ENCODE results near the gene ERO1A. TPM values are rescaled to one million over a fixed set of nuclear protein-coding genes. Genes with fewer than 3 reads are reported as not detected.
"Not testable (repeated sequence)": the region's sequence is repeated elsewhere in the genome, so short reads cannot be mapped to it uniquely, and the experiment has no call there.

ERO1A gene, protein sequence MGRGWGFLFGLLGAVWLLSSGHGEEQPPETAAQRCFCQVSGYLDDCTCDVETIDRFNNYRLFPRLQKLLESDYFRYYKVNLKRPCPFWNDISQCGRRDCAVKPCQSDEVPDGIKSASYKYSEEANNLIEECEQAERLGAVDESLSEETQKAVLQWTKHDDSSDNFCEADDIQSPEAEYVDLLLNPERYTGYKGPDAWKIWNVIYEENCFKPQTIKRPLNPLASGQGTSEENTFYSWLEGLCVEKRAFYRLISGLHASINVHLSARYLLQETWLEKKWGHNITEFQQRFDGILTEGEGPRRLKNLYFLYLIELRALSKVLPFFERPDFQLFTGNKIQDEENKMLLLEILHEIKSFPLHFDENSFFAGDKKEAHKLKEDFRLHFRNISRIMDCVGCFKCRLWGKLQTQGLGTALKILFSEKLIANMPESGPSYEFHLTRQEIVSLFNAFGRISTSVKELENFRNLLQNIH
- total RNA-seq (2014; rRNA removed; shearing (Covaris generic)), result 107 and 135 TPM in 2 replicates

DNA sequence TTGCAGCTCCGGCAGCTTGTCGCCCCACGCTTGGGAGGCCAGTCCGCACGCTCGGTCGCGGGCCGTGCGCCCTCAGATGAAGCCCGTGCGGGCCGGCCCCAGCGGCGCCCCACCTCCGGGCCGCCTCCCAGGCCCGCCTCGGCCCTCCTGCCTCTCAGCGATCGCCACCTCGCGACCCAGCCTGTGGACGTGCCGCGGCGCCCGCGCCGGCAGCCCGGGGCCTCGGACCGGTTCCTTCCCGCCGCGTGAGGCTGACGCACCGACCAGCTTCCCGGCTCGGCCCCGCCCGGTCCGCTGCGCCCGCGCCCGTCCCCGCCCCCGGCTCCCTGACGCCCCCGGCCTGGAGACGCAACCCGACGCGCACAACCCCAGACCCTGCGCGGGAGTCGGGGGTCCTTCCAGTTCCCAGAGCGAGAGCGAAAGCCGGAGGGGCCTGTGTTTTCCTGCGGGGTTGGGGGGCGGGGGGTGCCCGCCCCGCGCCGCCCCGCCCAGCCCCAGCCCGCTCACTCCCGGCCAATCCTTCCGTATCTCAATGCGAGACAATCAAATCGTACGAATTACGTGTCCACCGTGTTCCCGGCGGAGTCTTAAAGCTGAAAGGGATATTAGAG, at the start of gene ERO1A:
Gene ERO1A (minus strand): TSS at position 78 of the 611 bp plus-strand sequence. CDS start 77 bp downstream, at position 1.
- DNase-seq (ENCODE audit: low read depth), result peak; percentile 88

DNA sequence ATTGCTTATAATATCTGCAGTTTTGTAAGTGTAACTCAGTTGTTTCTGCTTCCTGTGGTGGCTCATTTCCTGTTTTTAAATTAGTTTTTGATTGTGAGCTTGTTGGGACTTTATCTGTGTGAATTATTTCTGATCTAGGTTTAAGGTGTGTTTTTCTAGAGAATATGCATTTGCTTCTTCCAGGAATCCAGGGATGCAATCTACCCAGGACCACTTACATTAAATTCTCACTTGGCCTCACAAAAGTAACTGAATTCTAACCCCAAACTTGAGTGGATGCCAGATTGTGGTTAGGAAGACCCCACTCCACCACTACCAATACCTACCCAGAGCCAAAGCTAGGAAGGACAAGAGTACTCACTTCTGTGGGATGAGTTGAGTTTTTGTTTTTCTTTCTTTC, 46.5 kb upstream of the ERO1A start:
- no peak for DNase-seq (ENCODE audit: low read depth)

DNA sequence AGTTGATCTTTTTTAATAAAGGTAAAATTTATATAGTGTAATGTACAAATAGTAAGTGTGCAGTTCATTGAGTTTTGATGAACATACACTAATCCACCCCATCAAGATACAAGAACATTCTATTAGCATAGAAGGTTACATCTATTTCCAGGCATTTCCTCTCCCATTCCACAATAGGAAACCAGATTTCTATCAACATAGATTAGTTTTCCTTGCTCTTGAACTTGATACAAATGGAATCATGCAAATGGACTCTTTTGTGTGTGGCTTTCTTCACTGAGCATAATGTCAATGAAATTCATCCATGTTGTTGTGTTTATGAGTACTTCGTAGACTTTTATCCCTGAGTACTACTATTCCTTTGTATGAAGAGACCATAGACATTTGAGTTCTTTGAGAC, 45.4 kb upstream of the ERO1A start:
- DNase-seq (ENCODE audit: low read depth), result no peak

DNA sequence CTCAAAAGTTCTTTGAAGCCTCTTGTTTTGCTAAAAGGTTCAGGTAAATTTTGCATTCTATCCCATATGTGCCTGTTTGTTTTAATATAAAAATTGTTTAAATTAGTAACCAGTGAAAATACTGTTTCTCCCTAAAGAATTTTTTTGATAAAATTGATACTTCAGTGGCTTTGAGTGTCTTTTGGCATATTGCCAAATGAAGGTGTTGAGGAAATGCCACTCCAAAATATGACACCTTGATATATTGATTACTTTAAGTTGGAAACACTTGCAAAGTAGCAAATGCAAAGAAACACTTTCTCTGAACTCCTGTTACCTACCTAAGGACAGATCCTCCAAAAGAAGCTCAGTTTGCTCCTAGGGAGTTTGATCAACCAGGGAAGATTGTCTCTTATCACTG, 43.1 kb upstream of the ERO1A start:
- DNase-seq (ENCODE audit: low read depth), result no peak

DNA sequence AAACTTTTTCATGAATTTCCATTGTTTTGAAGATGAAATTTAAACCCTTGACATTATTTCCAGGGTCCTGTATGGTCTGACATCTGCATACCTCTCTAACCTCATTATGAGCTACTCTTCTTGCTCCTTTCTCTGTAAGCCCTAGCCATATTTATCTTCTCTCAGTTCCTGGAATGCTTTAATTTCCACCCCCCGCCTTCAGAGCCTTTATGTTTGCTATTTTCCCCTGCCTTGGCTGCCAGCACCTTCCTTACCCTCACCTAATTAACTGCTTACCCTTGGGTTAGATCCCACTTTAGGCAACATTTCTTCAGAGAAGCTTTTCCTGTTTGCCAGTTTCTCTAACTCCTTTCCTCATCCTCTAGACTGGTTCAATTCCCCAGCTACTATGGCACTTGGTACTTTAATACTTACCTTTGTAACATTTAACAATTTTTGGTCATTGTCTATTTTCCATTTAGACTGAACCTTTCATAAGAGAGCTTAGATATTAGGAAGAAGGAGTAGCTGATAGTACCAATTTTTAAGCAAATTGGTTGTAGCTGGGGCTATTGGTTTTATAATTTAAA, 40.6 kb upstream of the ERO1A start:
- DNase-seq (ENCODE audit: low read depth), result no peak

DNA sequence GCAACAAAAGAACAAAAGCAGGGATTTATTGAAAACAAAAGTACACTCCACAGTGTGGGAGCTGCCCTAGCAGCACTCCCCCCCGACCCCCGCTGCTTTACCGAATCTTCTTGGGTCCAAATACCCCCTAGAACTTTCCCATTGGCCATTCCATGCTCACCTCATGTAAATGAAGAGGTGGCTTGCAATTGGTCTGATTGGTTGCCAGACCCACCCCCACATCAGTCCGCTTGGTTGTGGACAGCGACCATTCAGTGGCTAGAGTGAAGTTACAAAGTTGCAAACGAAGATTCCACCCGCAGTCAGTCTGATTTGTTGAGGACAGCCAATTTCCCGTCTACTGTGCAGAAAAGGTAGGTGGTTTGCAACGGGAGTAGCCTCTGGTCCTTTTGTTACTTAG, 38.5 kb upstream of the ERO1A start:
- no peak for DNase-seq (ENCODE audit: low read depth)

DNA sequence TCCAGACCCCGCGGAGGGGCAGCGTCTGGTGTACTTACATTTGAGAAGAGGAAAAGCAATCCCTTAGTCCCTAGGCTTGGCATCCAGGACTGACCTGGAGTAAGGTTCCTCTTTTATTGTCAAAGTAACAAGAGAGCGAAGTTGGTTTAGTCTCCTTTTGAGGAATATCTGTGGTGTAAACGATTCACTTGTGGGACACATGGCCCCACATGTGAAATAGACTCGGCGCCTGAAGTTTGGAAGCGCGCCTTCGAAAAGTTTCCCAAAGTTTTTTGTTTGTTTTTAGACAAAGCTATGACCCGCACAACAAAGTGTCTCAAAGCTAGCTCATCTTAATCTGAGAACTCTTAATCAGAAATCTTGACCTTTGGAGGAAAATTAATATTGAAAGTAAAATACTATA, 35.4 kb upstream of the ERO1A start:
- no peak for DNase-seq (ENCODE audit: low read depth)

DNA sequence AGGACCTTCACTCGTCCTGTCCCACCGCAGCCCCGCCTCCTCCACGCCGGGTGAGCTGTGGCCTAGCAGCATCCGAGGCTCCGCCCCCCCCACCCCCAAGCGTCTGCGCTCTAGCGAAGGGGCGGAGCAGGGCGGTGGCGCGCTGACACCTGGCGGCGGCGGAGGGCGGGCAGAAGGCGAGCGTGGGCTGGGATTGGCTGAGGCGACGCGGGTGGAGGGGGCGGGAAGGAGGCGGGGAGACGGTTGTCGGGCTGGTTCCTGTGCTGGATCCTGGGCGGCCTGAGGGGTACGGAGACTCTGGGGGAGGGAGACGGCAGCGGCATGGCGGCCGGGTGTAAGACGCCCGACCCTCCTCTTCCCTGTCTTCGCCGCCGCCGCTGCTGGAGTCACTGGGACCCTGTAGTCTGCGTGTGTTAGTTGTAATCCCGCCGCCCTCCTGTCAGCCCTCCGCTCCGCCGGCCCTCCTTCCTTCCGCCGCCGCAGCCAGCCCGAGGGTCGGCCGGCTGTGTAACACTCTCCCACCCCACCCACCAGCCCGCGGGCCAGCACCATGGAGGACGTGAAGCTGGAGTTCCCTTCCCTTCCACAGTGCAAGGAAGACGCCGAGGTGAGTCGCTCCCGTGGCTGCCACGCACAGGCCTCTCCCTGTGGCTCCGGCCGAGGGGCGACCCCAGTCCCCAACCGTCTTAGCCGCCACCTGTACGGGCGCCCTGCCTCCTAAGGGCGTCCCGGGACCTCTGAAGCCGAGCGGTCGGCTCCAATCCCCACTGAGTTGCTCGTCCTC, 34.8 kb upstream of the ERO1A start, which contains the start of gene STYX:
Gene STYX (plus strand): TSS at position 242 of the 784 bp plus-strand sequence. CDS start 309 bp downstream, at position 551.
- DNase-seq (ENCODE audit: low read depth), result peak; percentile 100

DNA sequence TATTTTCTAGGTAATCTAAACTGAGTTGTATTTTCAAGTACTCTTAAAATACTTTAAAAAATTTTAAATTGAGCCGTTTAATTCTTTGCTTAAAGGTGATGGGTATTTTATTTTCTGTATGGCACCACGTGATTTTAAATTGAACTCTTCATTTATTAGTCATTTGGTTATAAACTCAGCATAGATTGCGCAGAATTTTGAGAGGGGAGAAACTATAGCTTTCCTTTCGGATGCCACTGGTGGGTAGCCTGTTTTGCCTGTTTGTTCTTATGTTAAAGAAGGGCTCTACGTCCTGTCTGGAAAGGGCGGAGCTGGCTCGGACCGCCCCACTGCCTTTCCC, 34.2 kb upstream of the ERO1A start:
- no peak for DNase-seq (ENCODE audit: low read depth)

DNA sequence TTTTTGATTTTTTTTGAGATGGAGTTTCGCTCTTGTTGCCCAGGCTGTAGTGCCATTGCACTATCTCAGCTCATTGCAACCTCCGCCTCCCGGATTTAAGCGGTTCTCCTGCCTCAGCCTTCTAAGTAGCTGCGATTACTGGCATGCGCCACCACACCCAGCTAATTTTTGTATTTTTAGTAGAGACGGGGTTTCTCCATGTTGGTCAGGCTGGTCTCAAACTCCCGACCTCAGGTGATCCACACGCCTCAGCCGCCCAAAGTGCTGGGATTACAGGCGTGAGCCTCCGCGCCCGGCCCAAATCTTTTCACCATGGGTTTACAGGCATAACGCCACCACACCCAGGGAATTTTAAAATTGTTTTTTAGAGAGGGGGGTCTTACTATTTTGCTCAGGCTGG, 33.7 kb upstream of the ERO1A start:
- DNase-seq (ENCODE audit: low read depth), result not testable (repeated sequence)

DNA sequence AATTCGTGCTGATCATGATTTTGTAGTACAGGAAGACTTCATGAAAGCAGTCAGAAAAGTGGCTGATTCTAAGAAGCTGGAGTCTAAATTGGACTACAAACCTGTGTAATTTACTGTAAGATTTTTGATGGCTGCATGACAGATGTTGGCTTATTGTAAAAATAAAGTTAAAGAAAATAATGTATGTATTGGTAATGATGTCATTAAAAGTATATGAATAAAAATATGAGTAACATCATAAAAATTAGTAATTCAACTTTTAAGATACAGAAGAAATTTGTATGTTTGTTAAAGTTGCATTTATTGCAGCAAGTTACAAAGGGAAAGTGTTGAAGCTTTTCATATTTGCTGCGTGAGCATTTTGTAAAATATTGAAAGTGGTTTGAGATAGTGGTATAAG, 32.2 kb upstream of the ERO1A start:
- not testable (repeated sequence) for DNase-seq (ENCODE audit: low read depth)

DNA sequence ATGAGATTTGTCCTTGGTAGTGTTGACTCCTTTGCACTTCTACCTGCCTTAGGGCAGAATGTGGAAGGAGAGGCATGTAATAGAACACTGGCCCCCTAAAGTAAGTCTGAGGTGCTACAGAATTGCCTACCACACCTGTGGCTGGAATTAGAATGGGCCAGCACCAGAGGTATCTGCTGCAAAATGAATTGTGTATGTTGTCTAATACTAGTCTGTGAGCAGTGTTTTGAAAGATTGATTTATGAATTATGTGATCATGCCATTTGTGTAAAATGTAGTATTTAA, 28.9 kb upstream of the ERO1A start:
- no peak for DNase-seq (ENCODE audit: low read depth)

DNA sequence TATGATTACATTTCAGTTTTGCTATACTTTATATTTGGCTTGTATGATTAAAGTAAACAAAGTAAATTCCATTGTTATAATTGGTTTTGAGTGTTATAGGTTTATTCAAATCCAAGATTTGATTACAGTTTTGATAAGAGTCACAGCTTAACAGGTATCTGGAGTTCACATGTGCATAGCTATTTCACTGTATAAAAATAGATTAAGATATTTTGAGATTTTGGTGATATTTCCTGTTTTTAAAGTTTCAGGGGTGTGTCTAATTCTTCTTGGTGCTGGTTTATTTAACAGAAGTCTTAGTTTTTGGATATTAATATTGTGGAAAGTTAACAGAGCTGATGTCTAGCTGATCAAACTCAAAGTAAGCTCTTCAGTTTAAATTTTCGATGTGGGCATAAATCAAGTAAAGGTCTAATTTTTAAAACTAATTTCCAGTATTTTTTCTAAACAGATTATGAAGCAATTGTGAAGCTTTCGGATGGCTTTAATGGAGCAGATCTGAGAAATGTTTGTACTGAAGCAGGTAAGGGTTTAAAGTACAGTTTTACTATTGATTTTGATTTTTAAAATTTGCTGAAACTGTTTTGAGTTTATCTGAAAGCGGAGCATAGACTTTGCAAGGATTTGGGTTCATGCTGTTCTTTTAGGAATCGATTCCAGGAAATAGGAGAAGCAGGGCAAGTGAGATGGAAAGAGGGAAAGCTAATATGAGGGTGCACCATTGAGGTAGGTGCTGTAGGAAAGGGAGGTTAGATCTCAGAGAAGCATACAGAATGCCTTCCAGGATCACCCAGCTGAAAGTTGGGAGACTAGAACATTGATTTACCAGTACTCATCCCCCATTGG, 28.4 kb upstream of the ERO1A start:
- no peak for DNase-seq (ENCODE audit: low read depth)

DNA sequence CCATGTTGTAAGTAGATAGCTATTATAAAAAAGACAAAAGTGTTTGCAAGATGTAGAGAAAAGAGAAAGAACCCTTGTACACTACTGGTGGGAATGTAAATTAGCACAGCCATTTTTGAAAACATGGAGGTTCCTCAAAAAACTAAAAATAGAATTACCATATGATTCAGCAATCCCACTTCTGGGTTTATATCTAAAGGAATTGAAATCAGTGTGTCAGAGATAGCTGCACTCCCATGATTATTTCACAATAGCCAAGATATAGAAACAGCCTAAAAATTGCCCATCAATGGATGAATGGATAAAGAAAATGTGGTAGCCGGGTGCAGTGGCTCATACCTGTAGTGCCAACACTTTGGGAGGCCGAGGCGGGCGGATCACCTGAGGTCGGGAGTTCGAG, 20.8 kb upstream of the ERO1A start:
- DNase-seq (ENCODE audit: low read depth), result no peak

DNA sequence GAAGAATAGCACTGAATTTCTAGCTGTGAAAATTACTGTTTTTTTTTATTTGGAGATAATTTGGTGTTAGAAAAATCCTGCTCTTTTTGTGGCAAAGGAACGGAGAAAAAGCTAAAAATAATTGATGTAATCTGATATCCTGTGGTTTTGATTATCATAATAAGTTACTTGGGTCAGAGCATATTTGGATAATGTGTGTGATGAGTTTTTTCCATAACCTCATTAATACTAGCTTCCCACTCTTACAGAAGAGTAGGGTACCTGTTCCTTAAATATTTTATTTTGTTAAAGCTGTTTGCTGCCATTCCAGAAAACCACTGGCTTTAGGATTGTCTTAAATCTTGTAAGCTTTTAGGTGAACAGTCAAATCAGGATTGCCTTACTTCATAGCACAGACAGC, 16.3 kb upstream of the ERO1A start:
- no peak for DNase-seq (ENCODE audit: low read depth)

DNA sequence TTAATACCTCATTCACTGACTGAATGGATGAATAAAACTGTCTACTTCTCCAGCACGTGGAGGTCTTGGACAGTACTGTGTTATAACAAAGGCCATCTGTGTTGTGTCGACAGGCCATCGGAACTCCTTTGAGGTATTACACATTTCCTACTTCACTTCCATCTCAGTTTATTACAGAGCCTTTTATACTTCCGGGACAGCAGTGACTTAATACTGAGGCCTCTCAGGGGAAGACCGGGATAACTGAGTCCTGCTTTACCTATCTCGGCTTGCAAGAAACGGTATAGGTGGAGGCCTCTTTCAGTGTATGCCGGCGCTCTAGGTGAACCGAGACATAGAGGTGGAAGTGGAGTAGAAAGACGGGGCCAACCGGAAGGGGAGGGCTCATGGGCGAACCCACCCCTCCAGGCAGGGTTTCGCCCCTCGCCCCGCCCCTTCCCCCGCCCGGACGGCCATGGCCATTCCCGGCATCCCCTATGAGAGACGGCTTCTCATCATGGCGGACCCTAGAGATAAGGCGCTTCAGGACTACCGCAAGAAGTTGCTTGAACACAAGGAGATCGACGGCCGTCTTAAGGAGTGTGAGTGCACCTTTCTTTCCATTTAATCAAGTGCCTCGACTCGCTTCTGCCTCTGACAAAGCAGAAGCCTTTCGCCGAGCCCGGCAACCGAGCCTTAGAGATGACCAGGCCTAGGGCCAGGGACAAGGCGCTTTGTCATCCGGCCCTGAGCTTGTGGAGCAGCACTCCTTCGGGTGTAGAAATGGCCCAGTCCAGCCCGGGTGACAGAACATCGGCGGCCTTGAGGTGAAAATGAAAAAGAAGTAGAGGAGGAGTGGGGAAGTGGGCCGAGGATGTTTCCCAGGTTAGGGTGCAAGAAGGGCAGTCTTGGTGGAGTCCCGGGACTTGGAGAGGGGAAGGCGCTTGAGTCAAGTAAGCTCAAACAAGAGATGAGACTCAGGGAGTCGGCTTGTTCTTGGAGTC, 11.7 kb upstream of the ERO1A start, which contains the start of gene PSMC6:
Gene PSMC6 (plus strand): TSS at position 477 of the 983 bp plus-strand sequence. CDS start 20 bp downstream, at position 497.
- peak; percentile 97 for DNase-seq (ENCODE audit: low read depth)

DNA sequence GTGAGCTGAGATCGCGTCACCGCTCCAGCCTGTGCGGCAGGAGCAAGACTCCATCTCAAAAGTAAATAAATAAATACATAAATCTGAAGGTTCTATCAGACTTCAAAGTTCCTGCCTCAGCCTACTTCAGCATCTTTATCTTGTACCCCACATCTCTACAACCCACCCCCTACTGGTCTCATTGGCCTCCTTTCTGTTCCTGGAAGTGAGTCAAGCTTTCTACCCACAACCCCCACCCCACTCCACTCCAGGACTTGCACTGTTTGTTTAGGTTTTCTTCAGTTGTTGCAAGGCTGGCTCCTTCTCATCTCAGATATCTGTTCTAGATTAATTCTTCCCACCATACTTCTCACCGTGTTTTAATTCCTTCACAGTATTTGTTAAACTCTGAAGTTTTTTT, 10.9 kb upstream of the ERO1A start:
- peak; percentile 49 for DNase-seq (ENCODE audit: low read depth)

DNA sequence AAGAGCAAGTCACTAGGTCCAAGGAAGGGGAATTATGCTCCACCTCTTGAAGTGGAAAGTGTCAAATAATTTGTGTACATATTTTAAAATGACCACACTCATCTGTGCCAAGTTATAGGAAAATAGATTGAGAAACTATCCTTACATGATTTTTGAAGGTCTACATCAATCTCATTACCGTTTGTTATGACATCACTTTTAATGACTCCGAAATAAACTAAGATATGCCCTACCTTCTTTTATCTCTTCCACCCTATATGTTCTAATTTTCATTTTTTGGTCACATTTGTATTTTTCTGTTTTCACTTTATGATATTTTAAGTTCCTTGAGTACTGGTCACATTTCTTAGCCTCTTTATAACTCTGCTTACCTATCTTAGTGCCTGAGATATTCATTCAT, 8.3 kb upstream of the ERO1A start:
- no peak for DNase-seq (ENCODE audit: low read depth)

DNA sequence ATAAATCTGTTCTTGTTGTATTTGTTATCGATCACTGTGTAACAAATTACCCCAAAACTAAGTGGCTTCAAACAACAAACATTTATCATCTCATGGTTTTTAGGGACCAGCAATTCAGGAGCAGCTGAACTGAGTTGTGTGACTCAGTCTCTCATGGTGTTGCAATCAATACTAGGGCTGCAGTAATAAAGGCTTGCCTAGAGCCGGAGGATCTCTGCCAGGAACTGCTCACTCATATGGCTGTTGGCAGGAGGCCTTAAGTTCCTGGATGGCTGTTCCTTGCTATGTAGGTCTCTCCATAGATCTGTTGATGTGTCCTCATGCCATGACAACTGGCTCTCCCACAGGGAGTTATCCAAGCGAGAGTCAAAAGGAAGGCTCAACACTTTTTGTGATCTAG, 7.9 kb upstream of the ERO1A start:
- peak; percentile 62 for DNase-seq (ENCODE audit: low read depth)

DNA sequence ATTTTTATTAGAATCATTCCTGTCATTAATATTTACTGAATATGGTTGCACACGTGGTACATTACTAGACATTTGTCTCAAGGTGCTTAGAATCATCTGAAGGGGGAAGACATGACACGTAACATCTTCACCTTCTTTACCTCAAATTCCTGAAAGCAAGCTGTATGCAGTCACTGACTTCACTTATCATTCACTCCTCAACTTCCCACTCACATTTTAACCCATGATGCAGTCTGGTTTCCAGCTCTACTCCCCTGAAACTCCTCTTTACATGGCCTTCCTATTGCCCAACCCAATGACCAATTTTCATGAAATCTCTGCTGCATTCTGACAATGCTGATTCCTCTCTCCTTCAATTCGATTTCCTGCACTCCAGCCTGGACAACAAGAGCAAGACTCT, 5.9 kb upstream of the ERO1A start:
- DNase-seq (ENCODE audit: low read depth), result no peak
